Small intestine (tissue), 7 donors: ENCODE results near the gene CAMLG. TPM values are rescaled to one million over a fixed set of nuclear protein-coding genes. Genes with fewer than 3 reads are reported as not detected.

Source experiments
- DNase-seq, 2 donors: peaks; one replicate each; pipeline versions ENCODE4 v3.0.0 to v3.0.0-alpha.2; 2013
- FAIRE-seq: peaks from 2 replicates; lab custom pipeline; 2012; peaks lifted over from hg19 to GRCh38; lab: Jason Lieb, UNC
- H3K27ac ChIP-seq, 3 donors: one replicate each; pipeline ENCODE4 v1.5.1; 2013; ENCODE audit warnings: low read length in 2 of 3, mild to moderate bottlenecking in 2 of 3, control low read depth in 1 of 3, inconsistent platforms in 1 of 3, low read depth in 1 of 3, moderate library complexity in 1 of 3
- H3K27me3 ChIP-seq, 3 donors: one replicate each; pipeline ENCODE4 v1.6.1; 2013; ENCODE audit warnings: low read length in 3 of 3, inconsistent platforms in 1 of 3; ENCODE audit not compliant: control insufficient read depth in 3 of 3, insufficient read depth in 3 of 3
- H3K36me3 ChIP-seq, 3 donors: one replicate each; pipeline ENCODE4 v1.6.1; 2013; ENCODE audit warnings: low read length in 3 of 3, inconsistent platforms in 1 of 3, low read depth in 1 of 3, mild to moderate bottlenecking in 1 of 3, moderate library complexity in 1 of 3; ENCODE audit not compliant: control insufficient read depth in 3 of 3, insufficient read depth in 2 of 3
- H3K4me1 ChIP-seq, 3 donors: one replicate each; pipeline ENCODE4 v1.6.1; 2013; ENCODE audit warnings: low read length in 2 of 3, inconsistent platforms in 1 of 3, low read depth in 1 of 3, mild to moderate bottlenecking in 1 of 3, moderate library complexity in 1 of 3; ENCODE audit not compliant: control insufficient read depth in 3 of 3, insufficient read depth in 2 of 3
- H3K4me3 ChIP-seq, 3 donors: one replicate each; pipeline ENCODE4 v1.5.1; 2013; ENCODE audit warnings: low read length in 3 of 3, control low read depth in 1 of 3, inconsistent platforms in 1 of 3, low read depth in 1 of 3, mild to moderate bottlenecking in 1 of 3, moderate library complexity in 1 of 3
- H3K9me3 ChIP-seq, 2 donors: one replicate each; pipeline ENCODE4 v1.6.1; 2013; ENCODE audit warnings: low read depth in 1 of 2, low read length in 1 of 2; ENCODE audit not compliant: control insufficient read depth in 2 of 2, insufficient read depth in 1 of 2
- WGBS, 3 donors: extraction: QIAGEN DNeasy Blood & Tissue Kit; methylation state at CpG; one replicate each; pipeline ENCODE4 v1.1.7; 2013; 5-methylcytosine and 5-hydroxymethylcytosine counted together
- polyA plus RNA-seq, 4 donors: library from polyadenylated mRNA; stranded (reverse) in 3 of 4; unstranded in 1 of 4; fragments of 200-250 nt in 3 of 4; fragments of 120-200 nt in 1 of 4; gene quantifications; one replicate each; pipeline versions ENCODE4 v1.2.1 to v1.2.3, GENCODE V29; 2013
- donor health status: healthy with polysubstance abuse.
- donor health status: control.
- donor health status: control.
- donor health status: Bipolar disorder and iron deficiency.
- donor health status: healthy.

The CAMLG gene
- polyA plus RNA-seq, 4 donors: 37.0 to 80.0 (median 52.5) TPM

DNA sequence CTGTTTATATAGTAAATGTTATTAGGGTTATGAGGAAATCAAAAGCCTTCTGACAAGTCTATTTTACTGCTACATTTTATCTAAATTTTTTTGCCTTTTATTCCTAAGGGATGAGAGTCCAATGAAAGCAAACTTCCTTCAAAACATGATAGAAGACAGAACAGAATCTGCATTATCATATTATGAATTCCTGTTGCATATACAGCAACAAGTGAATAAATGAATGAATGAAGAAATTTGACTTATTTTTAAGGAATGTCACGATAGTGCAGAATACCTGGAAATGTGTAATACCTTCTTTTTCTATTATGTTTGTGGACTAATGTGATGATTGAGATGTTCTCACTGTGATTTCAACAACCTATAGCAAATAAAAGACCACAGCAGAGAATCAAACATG, 13.5 kb upstream of the CAMLG start:
- 93 to 100% (median 95%) methylated on average over 1 of the region's 1 CpG for WGBS, 3 donors
- H3K4me1 ChIP-seq: no peaks in the 10 kb centered on the region
- H3K27ac ChIP-seq: no peak overlapping the region
- H3K36me3 ChIP-seq: peaks cover 10 to 28% (median 14%) of the 10 kb centered on the region in 3 donors
- H3K4me3 ChIP-seq: no peak overlapping the region
- no peaks in the 10 kb centered on the region for H3K27me3 ChIP-seq
- no peak for FAIRE-seq
- no peak for DNase-seq
- H3K9me3 ChIP-seq: no peaks in the 10 kb centered on the region

DNA sequence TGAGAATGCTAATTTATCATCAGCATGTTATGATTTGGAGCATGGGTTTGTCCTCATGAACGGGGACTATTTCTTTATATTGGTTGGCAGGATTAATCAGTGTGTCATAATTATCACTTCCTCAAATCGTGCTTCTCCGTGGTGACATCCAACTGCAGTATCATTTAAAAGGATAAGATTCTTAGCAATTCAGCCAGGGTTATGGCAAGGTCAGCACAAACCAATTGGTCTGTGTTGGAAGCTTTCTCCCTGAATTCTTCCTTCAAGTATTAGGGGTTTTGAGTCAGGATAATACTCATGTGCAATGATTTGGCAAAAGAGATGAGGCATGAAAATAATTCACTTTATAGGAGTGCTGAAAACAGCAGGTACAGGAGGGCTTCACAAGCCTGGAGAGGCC, 5.5 kb upstream of the CAMLG start:
- Histone ChIP-seq H3K27me3 (no peaks in the 10 kb centered on the region), H3K4me1 (peaks cover 0 to 7% (median 0%) of the 10 kb centered on the region in 3 donors), H3K4me3 (no peak overlapping the region), H3K27ac (no peak overlapping the region), H3K36me3 (peaks cover 0 to 2% (median 0%) of the 10 kb centered on the region in 3 donors), H3K9me3 (no peaks in the 10 kb centered on the region)
- no peak for DNase-seq
- FAIRE-seq: no peak
- 60 to 64% (median 60%) methylated on average over 3 of the region's 3 CpGs for WGBS, 3 donors

DNA sequence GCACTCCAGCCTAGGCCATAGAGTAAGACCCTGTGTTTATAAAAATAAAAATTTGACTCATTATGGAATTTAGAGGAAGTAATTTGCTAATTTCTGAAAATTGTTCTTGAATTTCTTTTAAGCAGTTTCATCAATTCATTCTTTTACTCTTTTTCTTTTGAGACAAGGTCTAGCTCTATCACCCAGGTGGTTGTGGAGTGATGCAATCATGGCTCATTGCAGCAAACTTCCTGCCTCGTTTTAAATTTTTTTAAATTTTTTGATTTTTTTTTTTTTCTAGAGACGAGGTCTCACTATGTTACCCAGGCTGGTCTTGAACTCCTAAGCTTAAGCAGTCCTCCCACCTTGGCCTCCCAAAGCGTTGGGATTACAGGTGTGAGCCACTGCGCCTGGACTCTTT, 3.1 kb upstream of the CAMLG start:
- FAIRE-seq (no peak), DNase-seq (no peak)
- WGBS, 3 donors: 74 to 79% (median 75%) methylated on average over 4 of the region's 4 CpGs
- H3K27ac ChIP-seq: no peak overlapping the region
- H3K4me3 ChIP-seq: no peak overlapping the region
- no peaks in the 10 kb centered on the region for H3K9me3 ChIP-seq
- H3K36me3 ChIP-seq: peaks cover 0 to 2% (median 0%) of the 10 kb centered on the region in 3 donors
- peaks cover 2 to 13% (median 2%) of the 10 kb centered on the region in 3 donors for H3K4me1 ChIP-seq
- no peaks in the 10 kb centered on the region for H3K27me3 ChIP-seq

DNA sequence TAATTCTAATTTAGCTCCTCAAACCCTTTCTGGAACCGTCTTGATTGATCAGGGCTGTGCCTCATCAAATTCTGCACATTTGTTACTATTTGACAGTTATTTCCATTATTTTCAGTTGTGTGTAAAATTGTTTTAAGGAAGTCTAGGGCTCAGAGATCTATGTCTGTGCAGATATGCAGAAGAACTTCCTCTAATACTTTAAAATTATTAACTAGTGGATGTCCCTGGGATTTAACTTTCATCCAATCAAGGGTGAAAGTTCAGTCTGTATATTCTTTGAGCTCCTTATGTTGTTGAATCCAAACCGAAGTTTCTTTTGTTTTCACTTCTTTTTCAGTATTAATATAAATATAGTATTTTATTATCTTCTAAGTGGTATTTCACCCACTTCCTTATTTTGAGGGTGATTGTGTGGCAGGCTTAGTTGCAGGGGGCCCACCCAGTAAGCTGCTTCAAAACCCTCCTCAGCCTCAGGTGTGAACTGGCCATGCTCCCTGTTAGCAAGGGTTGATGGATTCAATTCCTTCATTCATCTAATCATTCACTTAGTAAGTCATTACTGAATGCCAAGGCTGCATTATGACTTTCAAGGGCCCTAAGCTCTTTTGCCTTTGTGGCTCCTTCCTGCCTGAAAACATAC, 2.1 kb upstream of the CAMLG start:
- no peaks in the 10 kb centered on the region for H3K27me3 ChIP-seq
- no peaks in the 10 kb centered on the region for H3K9me3 ChIP-seq
- peaks cover 0 to 6% (median 0%) of the 10 kb centered on the region in 3 donors for H3K36me3 ChIP-seq
- DNase-seq (peak; percentile 16 to 55), FAIRE-seq (no peak)
- peak overlapping the region in 1 of 3 donors; percentile 30 for H3K27ac ChIP-seq
- H3K4me1 ChIP-seq: peaks cover 2 to 16% (median 2%) of the 10 kb centered on the region in 3 donors
- 12 to 31% (median 28%) methylated on average over 2 of the region's 2 CpGs for WGBS, 3 donors
- no peak overlapping the region for H3K4me3 ChIP-seq

DNA sequence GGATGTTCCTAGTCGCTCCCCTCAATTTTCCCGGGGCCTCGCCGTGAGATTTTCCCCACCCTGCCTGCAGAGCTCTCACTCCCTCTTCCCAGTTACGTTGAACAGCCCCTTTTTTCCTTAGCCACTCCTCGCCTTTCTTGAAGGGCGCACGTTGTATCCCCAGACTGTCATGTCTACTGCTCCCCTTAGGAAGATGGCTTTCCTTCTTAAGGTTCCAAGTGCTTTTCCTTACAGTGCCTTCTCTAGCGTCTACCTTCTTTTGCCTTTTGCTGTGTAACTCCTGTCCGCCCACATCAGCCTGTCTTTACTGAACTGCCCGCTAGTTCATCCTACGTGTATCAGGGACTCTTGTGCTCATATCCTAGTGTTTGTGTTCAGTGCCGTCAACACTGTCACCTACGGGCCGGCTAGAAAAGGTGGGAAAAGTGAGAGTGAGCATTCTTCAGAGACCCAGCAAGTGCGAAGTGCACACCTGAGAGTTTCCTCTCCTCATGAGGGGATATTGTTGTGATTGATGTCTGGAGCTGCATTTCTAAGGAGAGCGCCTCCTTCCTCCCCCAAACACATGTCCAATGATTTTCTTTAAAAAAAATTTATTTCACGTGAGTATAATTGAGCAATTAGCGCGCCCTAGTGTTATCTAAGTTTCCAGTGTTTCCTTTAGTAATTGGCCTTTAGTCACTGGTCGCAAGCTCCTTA, 764 bp downstream of the CAMLG start:
- Histone ChIP-seq H3K9me3 (no peaks in the 10 kb centered on the region), H3K27me3 (no peaks in the 10 kb centered on the region), H3K4me1 (peaks cover 2 to 16% (median 2%) of the 10 kb centered on the region in 3 donors), H3K27ac (peak overlapping the region; percentile 93 to 94 (median 93)), H3K4me3 (peak overlapping the region; percentile 70 to 95 (median 94)), H3K36me3 (peaks cover 0 to 20% (median 1%) of the 10 kb centered on the region in 3 donors)
- FAIRE-seq (no peak), DNase-seq (peak; percentile 75 to 85)
- WGBS, 3 donors: 1 to 2% (median 2%) methylated on average over 21 of the region's 21 CpGs

DNA sequence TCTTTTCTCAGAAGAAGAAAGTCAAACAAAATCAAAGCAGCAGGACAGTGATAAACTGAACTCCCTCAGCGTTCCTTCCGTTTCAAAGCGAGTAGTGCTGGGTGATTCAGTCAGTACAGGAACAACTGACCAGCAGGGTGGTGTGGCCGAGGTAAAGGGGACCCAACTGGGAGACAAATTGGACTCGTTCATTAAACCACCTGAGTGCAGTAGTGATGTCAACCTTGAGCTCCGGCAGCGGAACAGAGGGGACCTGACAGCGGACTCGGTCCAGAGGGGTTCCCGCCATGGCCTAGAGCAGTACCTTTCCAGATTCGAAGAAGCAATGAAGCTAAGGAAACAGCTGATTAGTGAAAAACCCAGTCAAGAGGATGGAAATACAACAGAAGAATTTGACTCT, 2.7 kb downstream of the CAMLG start:
- Histone ChIP-seq H3K4me1 (peaks cover 2 to 13% (median 2%) of the 10 kb centered on the region in 3 donors), H3K27ac (no peak overlapping the region), H3K4me3 (no peak overlapping the region), H3K36me3 (peaks cover 0 to 26% (median 2%) of the 10 kb centered on the region in 3 donors), H3K9me3 (no peaks in the 10 kb centered on the region), H3K27me3 (no peaks in the 10 kb centered on the region)
- FAIRE-seq (no peak), DNase-seq (no peak)
- WGBS, 3 donors: 89 to 92% (median 92%) methylated on average over 11 of the region's 11 CpGs

DNA sequence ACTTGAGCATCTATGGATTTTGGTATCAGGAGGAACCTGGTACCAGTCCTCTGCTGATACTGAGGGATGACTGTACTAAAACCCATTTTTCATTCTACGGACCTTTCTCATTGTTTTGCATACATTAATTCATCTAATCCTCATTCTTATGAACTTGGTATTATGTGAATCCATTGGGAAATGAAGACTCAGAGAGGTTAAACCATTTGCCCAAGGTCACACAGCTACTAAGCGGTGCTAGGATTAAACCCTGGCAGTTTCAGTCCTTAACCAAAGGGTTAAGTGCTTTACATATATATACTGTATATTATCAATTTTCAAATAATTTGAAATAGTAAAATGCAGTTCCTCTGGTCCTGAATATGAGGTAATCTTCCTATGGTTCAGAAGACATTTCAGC, 3.8 kb downstream of the CAMLG start:
- 92 to 97% (median 94%) methylated on average over 2 of the region's 2 CpGs for WGBS, 3 donors
- FAIRE-seq (no peak), DNase-seq (no peak)
- H3K36me3 ChIP-seq: peaks cover 0 to 26% (median 2%) of the 10 kb centered on the region in 3 donors
- no peaks in the 10 kb centered on the region for H3K9me3 ChIP-seq
- H3K27me3 ChIP-seq: no peaks in the 10 kb centered on the region
- H3K4me1 ChIP-seq: peaks cover 2 to 9% (median 2%) of the 10 kb centered on the region in 3 donors
- no peak overlapping the region for H3K4me3 ChIP-seq
- H3K27ac ChIP-seq: no peak overlapping the region

DNA sequence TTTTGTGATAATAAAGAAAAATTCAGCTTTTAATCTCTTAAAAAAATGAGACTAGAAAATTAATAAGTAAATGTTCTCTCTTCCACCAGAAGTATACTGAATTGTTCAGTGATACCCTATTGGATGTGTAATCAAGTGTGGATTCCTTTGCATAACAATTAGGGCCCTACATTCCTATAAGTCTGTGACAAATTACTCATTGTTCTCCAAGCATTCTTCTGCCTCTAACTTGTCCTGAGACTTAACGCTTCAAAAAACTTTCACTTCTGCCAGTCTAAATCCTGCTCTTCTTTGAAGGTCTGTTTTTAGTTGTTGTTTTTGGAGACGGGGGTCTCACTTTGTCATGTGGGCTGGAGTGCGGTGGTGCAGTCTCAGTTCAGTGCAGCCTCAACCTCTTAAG, 11.1 kb downstream of the CAMLG start:
- DNase-seq (no peak), FAIRE-seq (no peak)
- Histone ChIP-seq H3K9me3 (no peaks in the 10 kb centered on the region), H3K27me3 (no peaks in the 10 kb centered on the region), H3K27ac (no peak overlapping the region), H3K36me3 (peaks cover 0 to 13% (median 4%) of the 10 kb centered on the region in 3 donors), H3K4me1 (no peaks in the 10 kb centered on the region), H3K4me3 (no peak overlapping the region)
- WGBS, 3 donors: 89 to 92% (median 90%) methylated on average over 3 of the region's 3 CpGs
